Loucy (cell line): ENCODE data around the gene TNFRSF11A.

ENCODE experiments used
- H2AFZ ChIP-seq: fragments of 200-600 bp; sonication (generic); 2 replicates; pipeline ENCODE4 v1.6.0; 2016; ENCODE audit warnings: antibody characterized with exemption, mild to moderate bottlenecking, low read length, moderate library complexity
- H3F3A ChIP-seq: fragments of 200-600 bp; 2 replicates; pipeline ENCODE4 v1.6.0; 2016; ENCODE audit warnings: antibody characterized with exemption, low read depth, mild to moderate bottlenecking
- H3K27me3 ChIP-seq: fragments of 200-600 bp; sonication (generic); 2 replicates; pipeline ENCODE4 v1.6.1; 2014; ENCODE audit warnings: low read length, mild to moderate bottlenecking; ENCODE audit not compliant: insufficient read depth, poor library complexity, severe bottlenecking
- H3K36me3 ChIP-seq: fragments of 200-600 bp; sonication (generic); 2 replicates; pipeline ENCODE4 v1.6.1; 2016; ENCODE audit warnings: low read length; ENCODE audit not compliant: insufficient read depth
- H3K4me1 ChIP-seq: fragments of 200-600 bp; sonication (generic); 2 replicates; pipeline ENCODE4 v1.5.1; 2014; ENCODE audit warnings: low read length, mild to moderate bottlenecking; ENCODE audit not compliant: insufficient read depth, poor library complexity, severe bottlenecking
- H3K4me2 ChIP-seq: fragments of 200-600 bp; sonication (generic); 2 replicates; pipeline ENCODE4 v1.6.0; 2014; ENCODE audit warnings: antibody characterized with exemption, low read length, low read depth, mild to moderate bottlenecking; ENCODE audit not compliant: poor library complexity, severe bottlenecking
- H3K4me3 ChIP-seq: fragments of 200-600 bp; sonication (generic); 2 replicates; pipeline ENCODE4 v1.5.1; 2014; ENCODE audit warnings: low read length, mild to moderate bottlenecking, mixed read lengths; ENCODE audit not compliant: poor library complexity, severe bottlenecking
- H3K79me2 ChIP-seq: fragments of 200-600 bp; sonication (generic); 2 replicates; pipeline ENCODE4 v1.6.1; 2014; ENCODE audit warnings: low read length; ENCODE audit not compliant: insufficient read depth
- H3K9ac ChIP-seq: fragments of 200-600 bp; sonication (generic); 2 replicates; pipeline ENCODE4 v1.6.0; 2014; ENCODE audit warnings: mild to moderate bottlenecking, low read depth, low read length, moderate library complexity; ENCODE audit not compliant: poor library complexity, severe bottlenecking
- H3K9me2 ChIP-seq: fragments of 200-600 bp; sonication (generic); replicated peaks from 2 replicates; pipeline ENCODE4 v1.6.1; 2016; ENCODE audit warnings: low read depth, low read length, mixed read lengths
- H3K9me3 ChIP-seq: fragments of 200-600 bp; sonication (generic); 2 replicates; pipeline ENCODE4 v1.6.1; 2014; ENCODE audit warnings: mild to moderate bottlenecking, antibody characterized with exemption, low read length, low read depth; ENCODE audit not compliant: insufficient read depth
- H4K20me1 ChIP-seq: fragments of 200-600 bp; sonication (generic); 2 replicates; pipeline ENCODE4 v1.6.0; 2014; ENCODE audit warnings: antibody characterized with exemption, low read length, mild to moderate bottlenecking; ENCODE audit not compliant: insufficient read depth, poor library complexity, severe bottlenecking
- CTCF ChIP-seq: fragments of 200-600 bp; sonication (generic); conservative IDR thresholded peaks from 2 replicates; pipeline ENCODE4 v1.5.1; 2014; ENCODE audit warnings: mild to moderate bottlenecking, antibody characterized with exemption, low read length
- EZH2phosphoT487 ChIP-seq: fragments of 200-600 bp; IDR thresholded peaks from 2 replicates; pipeline ENCODE4 v1.6.1; 2018; ENCODE audit warnings: antibody characterized with exemption, mild to moderate bottlenecking, moderate library complexity, borderline replicate concordance

Gene TNFRSF11A

GRCh38 chr18:62384610-62385097 is 59.5 kb downstream of the TNFRSF11A start:
- Histone ChIP-seq H3K9me2 (no peaks in the 10 kb centered on the region), H2AFZ (no peak overlapping the region), H3K9ac (no peak overlapping the region), H3F3A (no peaks in the 10 kb centered on the region), H3K4me2 (no peak overlapping the region), H3K4me1 (no peaks in the 10 kb centered on the region), H3K27me3 (no peaks in the 10 kb centered on the region), H3K79me2 (no peaks in the 10 kb centered on the region), H3K4me3 (no peak overlapping the region), H3K36me3 (no peaks in the 10 kb centered on the region), H3K9me3 (no peaks in the 10 kb centered on the region), H4K20me1 (no peaks in the 10 kb centered on the region)
- TF ChIP-seq CTCF (no peak), EZH2phosphoT487 (no peak)

- no peaks in the 10 kb centered on the region for H4K20me1 ChIP-seq
- H3K27me3 ChIP-seq: no peaks in the 10 kb centered on the region
- H3K4me2 ChIP-seq: no peak overlapping the region
- no peak for TF ChIP-seq CTCF
- TF ChIP-seq EZH2phosphoT487: no peak
- no peaks in the 10 kb centered on the region for H3K9me3 ChIP-seq
- no peaks in the 10 kb centered on the region for H3F3A ChIP-seq
- no peak overlapping the region for H3K9ac ChIP-seq
- H3K9me2 ChIP-seq: no peaks in the 10 kb centered on the region
- H3K36me3 ChIP-seq: no peaks in the 10 kb centered on the region
- H2AFZ ChIP-seq: no peak overlapping the region
- H3K4me3 ChIP-seq: no peak overlapping the region
- H3K4me1 ChIP-seq: no peaks in the 10 kb centered on the region
- H3K79me2 ChIP-seq: no peaks in the 10 kb centered on the region
Observed at GRCh38 chr18:62386091-62386490, 61.0 kb downstream of the TNFRSF11A start.

- no peaks in the 10 kb centered on the region for H3K4me1 ChIP-seq
- H3K36me3 ChIP-seq: no peaks in the 10 kb centered on the region
- H3K27me3 ChIP-seq: no peaks in the 10 kb centered on the region
- no peak overlapping the region for H2AFZ ChIP-seq
- no peaks in the 10 kb centered on the region for H3K9me3 ChIP-seq
- no peaks in the 10 kb centered on the region for H3K9me2 ChIP-seq
- TF ChIP-seq CTCF: no peak
- no peak for TF ChIP-seq EZH2phosphoT487
- no peaks in the 10 kb centered on the region for H3K79me2 ChIP-seq
- no peak overlapping the region for H3K4me2 ChIP-seq
- H3F3A ChIP-seq: no peaks in the 10 kb centered on the region
- no peaks in the 10 kb centered on the region for H4K20me1 ChIP-seq
- no peak overlapping the region for H3K4me3 ChIP-seq
- no peak overlapping the region for H3K9ac ChIP-seq
Observed at GRCh38 chr18:62386601-62387000, 61.5 kb downstream of the TNFRSF11A start.
